ENCODE measurements around the gene ADM2. TPM values are rescaled to one million over a fixed set of nuclear protein-coding genes. Genes with fewer than 3 reads are reported as not detected.

ADM2 gene
- total and polyA plus RNA-seq, 2 donors (not counting 1 experiment from before 2014, with no cell fraction given), result 0.73 to 5.8 TPM

GRCh38 chr22:50463188-50463900, 18.0 kb upstream of the ADM2 start:
- H3K79me2 ChIP-seq (ENCODE audit: control insufficient read depth, insufficient read depth, low read length), result no peaks in the 10 kb centered on the region
- H3K9me3 ChIP-seq (ENCODE audit: control insufficient read depth, insufficient read depth, low read depth, low read length), result no peaks in the 10 kb centered on the region
- H3K36me3 ChIP-seq (ENCODE audit: control insufficient read depth, insufficient read depth, low read length), result peaks cover 44% of the 10 kb centered on the region
- DNase-seq (ENCODE audit: low read depth in 2 of 2), result no peak
- H3K27me3 ChIP-seq (ENCODE audit: control insufficient read depth, insufficient read depth, low read length), result no peaks in the 10 kb centered on the region
- no peak overlapping the region for H2AFZ ChIP-seq (ENCODE audit: low read length)
- no peak overlapping the region for H3K9ac ChIP-seq (ENCODE audit: insufficient read depth, low read length)
- no peak overlapping the region for H3K4me3 ChIP-seq (replicated peaks in 1 of 4; ENCODE audit: control extremely low read depth in 1 of 4, insufficient read depth in 1 of 4, low read depth in 3 of 4, low read length in 4 of 4)
- H3K27ac ChIP-seq (ENCODE audit: insufficient read depth, low read length), result no peak overlapping the region
- no peaks in the 10 kb centered on the region for H4K20me1 ChIP-seq (ENCODE audit: control insufficient read depth, extremely low read depth, insufficient read depth, low read length)
- H3K4me1 ChIP-seq (ENCODE audit: control insufficient read depth, extremely low read depth, insufficient read depth, low read length), result no peaks in the 10 kb centered on the region
- no peak overlapping the region for H3K4me2 ChIP-seq (ENCODE audit: extremely low read depth, insufficient read depth, low read length)
- TF ChIP-seq, protein P1, sequence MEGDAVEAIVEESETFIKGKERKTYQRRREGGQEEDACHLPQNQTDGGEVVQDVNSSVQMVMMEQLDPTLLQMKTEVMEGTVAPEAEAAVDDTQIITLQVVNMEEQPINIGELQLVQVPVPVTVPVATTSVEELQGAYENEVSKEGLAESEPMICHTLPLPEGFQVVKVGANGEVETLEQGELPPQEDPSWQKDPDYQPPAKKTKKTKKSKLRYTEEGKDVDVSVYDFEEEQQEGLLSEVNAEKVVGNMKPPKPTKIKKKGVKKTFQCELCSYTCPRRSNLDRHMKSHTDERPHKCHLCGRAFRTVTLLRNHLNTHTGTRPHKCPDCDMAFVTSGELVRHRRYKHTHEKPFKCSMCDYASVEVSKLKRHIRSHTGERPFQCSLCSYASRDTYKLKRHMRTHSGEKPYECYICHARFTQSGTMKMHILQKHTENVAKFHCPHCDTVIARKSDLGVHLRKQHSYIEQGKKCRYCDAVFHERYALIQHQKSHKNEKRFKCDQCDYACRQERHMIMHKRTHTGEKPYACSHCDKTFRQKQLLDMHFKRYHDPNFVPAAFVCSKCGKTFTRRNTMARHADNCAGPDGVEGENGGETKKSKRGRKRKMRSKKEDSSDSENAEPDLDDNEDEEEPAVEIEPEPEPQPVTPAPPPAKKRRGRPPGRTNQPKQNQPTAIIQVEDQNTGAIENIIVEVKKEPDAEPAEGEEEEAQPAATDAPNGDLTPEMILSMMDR (conservative IDR thresholded peaks at IDR 0.05 in 1 of 2, IDR thresholded peaks at IDR 0.05 in 1 of 2; ENCODE audit: low read depth in 1 of 2, low read length in 2 of 2), result no peak
- no peak for TF ChIP-seq EZH2 (IDR thresholded peaks at IDR 0.05; ENCODE audit: low read length, missing control alignments)

DNA sequence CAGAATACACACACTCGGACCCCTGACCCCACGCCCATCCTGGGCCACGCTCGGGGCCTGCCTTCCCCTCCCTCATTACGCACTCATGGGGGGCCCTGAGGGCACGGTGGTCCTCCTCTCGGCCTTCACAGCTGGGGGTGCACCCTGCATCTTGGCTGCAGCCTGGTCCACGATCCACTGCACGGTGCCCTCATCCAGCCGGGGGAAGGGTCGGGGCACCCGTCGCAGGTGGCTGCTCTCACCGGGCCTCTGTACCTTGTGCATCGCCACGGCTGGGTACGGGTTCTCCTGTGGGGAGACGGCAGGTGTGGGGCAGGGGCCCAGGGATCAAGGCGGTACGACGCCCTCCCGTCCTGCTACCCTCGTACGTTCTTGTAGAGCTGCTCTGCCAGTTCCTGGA, 16.9 kb upstream of the ADM2 start:
- H3K4me1 ChIP-seq (ENCODE audit: control insufficient read depth, extremely low read depth, insufficient read depth, low read length), result no peaks in the 10 kb centered on the region
- no peak overlapping the region for H3K4me2 ChIP-seq (ENCODE audit: extremely low read depth, insufficient read depth, low read length)
- H4K20me1 ChIP-seq (ENCODE audit: control insufficient read depth, extremely low read depth, insufficient read depth, low read length), result no peaks in the 10 kb centered on the region
- H3K36me3 ChIP-seq (ENCODE audit: control insufficient read depth, insufficient read depth, low read length), result peaks cover 37% of the 10 kb centered on the region
- H3K27ac ChIP-seq (ENCODE audit: insufficient read depth, low read length), result no peak overlapping the region
- no peak overlapping the region for H2AFZ ChIP-seq (ENCODE audit: low read length)
- no peak overlapping the region for H3K9ac ChIP-seq (ENCODE audit: insufficient read depth, low read length)
- H3K79me2 ChIP-seq (ENCODE audit: control insufficient read depth, insufficient read depth, low read length), result peaks cover 9% of the 10 kb centered on the region
- no peak for TF ChIP-seq EZH2 (IDR thresholded peaks at IDR 0.05; ENCODE audit: low read length, missing control alignments)
- TF ChIP-seq, protein P1 (conservative IDR thresholded peaks at IDR 0.05 in 1 of 2, IDR thresholded peaks at IDR 0.05 in 1 of 2; ENCODE audit: low read depth in 1 of 2, low read length in 2 of 2), result no peak
- no peaks in the 10 kb centered on the region for H3K27me3 ChIP-seq (ENCODE audit: control insufficient read depth, insufficient read depth, low read length)
- DNase-seq (ENCODE audit: low read depth in 2 of 2), result no peak
- H3K9me3 ChIP-seq (ENCODE audit: control insufficient read depth, insufficient read depth, low read depth, low read length), result no peaks in the 10 kb centered on the region
- no peak overlapping the region for H3K4me3 ChIP-seq (replicated peaks in 1 of 4; ENCODE audit: control extremely low read depth in 1 of 4, insufficient read depth in 1 of 4, low read depth in 3 of 4, low read length in 4 of 4)

GRCh38 chr22:50465066-50465930, 16.0 kb upstream of the ADM2 start:
- no peak overlapping the region for H3K4me3 ChIP-seq (replicated peaks in 1 of 4; ENCODE audit: control extremely low read depth in 1 of 4, insufficient read depth in 1 of 4, low read depth in 3 of 4, low read length in 4 of 4)
- no peak for TF ChIP-seq EZH2 (IDR thresholded peaks at IDR 0.05; ENCODE audit: low read length, missing control alignments)
- TF ChIP-seq, protein P1 (conservative IDR thresholded peaks at IDR 0.05 in 1 of 2, IDR thresholded peaks at IDR 0.05 in 1 of 2; ENCODE audit: low read depth in 1 of 2, low read length in 2 of 2), result no peak
- no peak overlapping the region for H2AFZ ChIP-seq (ENCODE audit: low read length)
- H4K20me1 ChIP-seq (ENCODE audit: control insufficient read depth, extremely low read depth, insufficient read depth, low read length), result no peaks in the 10 kb centered on the region
- H3K9ac ChIP-seq (ENCODE audit: insufficient read depth, low read length), result no peak overlapping the region
- peaks cover 16% of the 10 kb centered on the region for H3K79me2 ChIP-seq (ENCODE audit: control insufficient read depth, insufficient read depth, low read length)
- H3K4me2 ChIP-seq (ENCODE audit: extremely low read depth, insufficient read depth, low read length), result no peak overlapping the region
- H3K4me1 ChIP-seq (ENCODE audit: control insufficient read depth, extremely low read depth, insufficient read depth, low read length), result peaks cover 5% of the 10 kb centered on the region
- H3K36me3 ChIP-seq (ENCODE audit: control insufficient read depth, insufficient read depth, low read length), result peaks cover 37% of the 10 kb centered on the region
- H3K27me3 ChIP-seq (ENCODE audit: control insufficient read depth, insufficient read depth, low read length), result no peaks in the 10 kb centered on the region
- H3K9me3 ChIP-seq (ENCODE audit: control insufficient read depth, insufficient read depth, low read depth, low read length), result no peaks in the 10 kb centered on the region
- no peak overlapping the region for H3K27ac ChIP-seq (ENCODE audit: insufficient read depth, low read length)
- DNase-seq (ENCODE audit: low read depth in 2 of 2), result no peak

Measured in fibroblast of lung (primary cell).